Measurements from ENCODE around the gene SYTL3. TPM values are rescaled to one million over a fixed set of nuclear protein-coding genes. Genes with fewer than 3 reads are reported as not detected.
A peak's percentile ranks its signal among the peaks of the same experiment; 100 is the strongest.

SYTL3 gene
- total RNA-seq, 4 donors from 2014 or later, result 2.8 to 5.1 (median 3.4) TPM

- DNase-seq (ENCODE audit: low spot score in 2 of 2), result peak in 1 of 2 donors; percentile 64
- no peaks in the 10 kb centered on the region for H3K9me3 ChIP-seq
- no peak for TF ChIP-seq POLR2AphosphoS5 (IDR thresholded peaks at IDR 0.05)
- TF ChIP-seq EP300 (IDR thresholded peaks at IDR 0.05), result no peak
- no peak for TF ChIP-seq CTCF (IDR thresholded peaks at IDR 0.05)
- no peak for TF ChIP-seq POLR2A (IDR thresholded peaks at IDR 0.05)
- no peak overlapping the region for H3K4me3 ChIP-seq
- H3K4me1 ChIP-seq, result peaks cover 6% of the 10 kb centered on the region
- WGBS, result 72% methylated on average over 10 of the region's 12 CpGs
- no peaks in the 10 kb centered on the region for H3K27me3 ChIP-seq
- no peak overlapping the region for H3K27ac ChIP-seq
- H3K36me3 ChIP-seq, result peaks cover 32% of the 10 kb centered on the region
These were observed 113.1 kb downstream of the SYTL3 start for GRCh38 chr6:158762787-158763433.

GRCh38 chr6:158763434-158764182, 113.8 kb downstream of the SYTL3 start:
- WGBS, result 76% methylated on average over 9 of the region's 11 CpGs
- Histone ChIP-seq H3K27ac (no peak overlapping the region), H3K27me3 (no peaks in the 10 kb centered on the region), H3K4me3 (no peak overlapping the region), H3K36me3 (peaks cover 39% of the 10 kb centered on the region), H3K9me3 (no peaks in the 10 kb centered on the region), H3K4me1 (peaks cover 6% of the 10 kb centered on the region)
- TF ChIP-seq POLR2A (IDR thresholded peaks at IDR 0.05) (no peak), CTCF (IDR thresholded peaks at IDR 0.05) (no peak), POLR2AphosphoS5 (IDR thresholded peaks at IDR 0.05) (no peak), EP300 (IDR thresholded peaks at IDR 0.05) (no peak)
- DNase-seq (ENCODE audit: low spot score in 2 of 2), result no peak

GRCh38 chr6:158764183-158764849, 114.5 kb downstream of the SYTL3 start:
- Histone ChIP-seq H3K4me1 (peaks cover 3% of the 10 kb centered on the region), H3K36me3 (peaks cover 46% of the 10 kb centered on the region), H3K27me3 (no peaks in the 10 kb centered on the region), H3K27ac (no peak overlapping the region), H3K4me3 (no peak overlapping the region), H3K9me3 (no peaks in the 10 kb centered on the region)
- 90% methylated on average over 12 of the region's 14 CpGs for WGBS
- no peak for TF ChIP-seq CTCF (IDR thresholded peaks at IDR 0.05)
- no peak for TF ChIP-seq POLR2AphosphoS5 (IDR thresholded peaks at IDR 0.05)
- TF ChIP-seq POLR2A (IDR thresholded peaks at IDR 0.05), result no peak
- TF ChIP-seq EP300 (IDR thresholded peaks at IDR 0.05), result no peak
- peak in 1 of 2 donors; percentile 69 for DNase-seq (ENCODE audit: low spot score in 2 of 2)

GRCh38 chr6:158764926-158765325, 115.1 kb downstream of the SYTL3 start:
- no peaks in the 10 kb centered on the region for H3K27me3 ChIP-seq
- WGBS, result 95% methylated on average over 7 of the region's 9 CpGs
- no peak overlapping the region for H3K27ac ChIP-seq
- no peak overlapping the region for H3K4me3 ChIP-seq
- TF ChIP-seq POLR2A (IDR thresholded peaks at IDR 0.05), result no peak
- no peak for TF ChIP-seq EP300 (IDR thresholded peaks at IDR 0.05)
- TF ChIP-seq POLR2AphosphoS5 (IDR thresholded peaks at IDR 0.05), result no peak
- no peak for TF ChIP-seq CTCF (IDR thresholded peaks at IDR 0.05)
- H3K36me3 ChIP-seq, result peaks cover 52% of the 10 kb centered on the region
- DNase-seq (ENCODE audit: low spot score in 2 of 2), result peak in 1 of 2 donors; percentile 11
- no peaks in the 10 kb centered on the region for H3K4me1 ChIP-seq
- no peaks in the 10 kb centered on the region for H3K9me3 ChIP-seq

Measured in suprapubic skin (tissue), 4 donors.